ENCODE results near the gene SLC6A3.

DNA sequence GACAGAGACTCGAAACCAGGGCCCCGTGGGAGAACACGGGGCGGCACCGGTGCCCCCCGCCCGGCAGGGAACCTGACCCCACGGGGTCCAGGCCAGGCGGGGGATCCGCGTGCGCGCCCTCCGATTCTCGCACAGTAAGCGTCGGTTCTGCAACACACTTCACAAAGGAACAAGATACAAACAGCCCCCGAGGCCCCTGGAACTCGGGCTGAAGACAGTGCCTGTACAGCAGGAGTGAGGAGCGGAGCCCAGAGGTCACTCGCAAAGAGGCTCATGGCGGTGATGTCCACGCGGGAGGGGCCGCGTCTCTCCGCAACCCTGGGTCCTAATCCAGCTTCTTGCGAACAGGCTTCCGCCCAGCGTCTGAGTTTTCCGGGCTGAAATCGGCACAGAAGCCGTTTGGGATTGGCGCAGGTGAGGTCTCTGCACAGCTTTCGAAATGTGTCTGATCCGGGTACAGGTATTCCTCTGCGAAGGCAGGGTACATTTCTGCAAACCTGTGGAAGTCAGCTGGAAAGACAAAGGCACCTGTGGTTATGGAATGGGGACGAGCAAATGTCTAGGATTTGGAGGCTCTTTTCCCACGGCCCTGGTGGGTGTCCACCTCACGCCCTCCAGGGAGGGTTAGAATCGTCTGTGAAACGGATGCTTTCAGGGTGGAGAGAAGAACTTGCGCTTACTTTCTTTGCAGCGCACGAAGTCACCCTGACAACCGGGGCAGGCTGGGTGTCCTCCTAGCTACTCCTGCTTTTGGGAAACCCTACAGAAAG lies 18.3 kb upstream of the SLC6A3 start:
- TF ChIP-seq FOXM1 (IDR thresholded peaks at IDR 0.05; ENCODE audit: borderline replicate concordance) (no peak), SUZ12 (IDR thresholded peaks at IDR 0.05) (no peak), FOXK2 (IDR thresholded peaks at IDR 0.05) (no peak), BHLHE40 (IDR thresholded peaks at IDR 0.05; ENCODE audit: borderline replicate concordance) (no peak), SP1 (IDR thresholded peaks at IDR 0.05) (no peak), ELF4 (IDR thresholded peaks at IDR 0.05) (no peak), FOXA1 (IDR thresholded peaks at IDR 0.05) (no peak), HDGF (IDR thresholded peaks at IDR 0.05; ENCODE audit: borderline replicate concordance) (no peak), TARDBP (IDR thresholded peaks at IDR 0.05) (no peak), L3MBTL2 (conservative IDR thresholded peaks at IDR 0.05) (no peak)
- TF ChIP-seq, protein P1, sequence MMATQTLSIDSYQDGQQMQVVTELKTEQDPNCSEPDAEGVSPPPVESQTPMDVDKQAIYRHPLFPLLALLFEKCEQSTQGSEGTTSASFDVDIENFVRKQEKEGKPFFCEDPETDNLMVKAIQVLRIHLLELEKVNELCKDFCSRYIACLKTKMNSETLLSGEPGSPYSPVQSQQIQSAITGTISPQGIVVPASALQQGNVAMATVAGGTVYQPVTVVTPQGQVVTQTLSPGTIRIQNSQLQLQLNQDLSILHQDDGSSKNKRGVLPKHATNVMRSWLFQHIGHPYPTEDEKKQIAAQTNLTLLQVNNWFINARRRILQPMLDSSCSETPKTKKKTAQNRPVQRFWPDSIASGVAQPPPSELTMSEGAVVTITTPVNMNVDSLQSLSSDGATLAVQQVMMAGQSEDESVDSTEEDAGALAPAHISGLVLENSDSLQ (IDR thresholded peaks at IDR 0.05), result no peak

All from HEK293T (cell line).